Left ventricle myocardium inferior (tissue), 1 donor: ENCODE measurements around the gene DHH. TPM values are rescaled to one million over a fixed set of nuclear protein-coding genes. Genes with fewer than 3 reads are reported as not detected.
A peak's percentile ranks its signal among the peaks of the same experiment; 100 is the strongest.

ENCODE experiments used
- DNase-seq: peaks from one replicate; pipeline ENCODE4 v3.0.0-alpha.2; 2020
- H3K27ac ChIP-seq: fragments of 200-600 bp; replicated peaks from 2 replicates; pipeline ENCODE4 v1.8.0; 2021
- H3K27me3 ChIP-seq: fragments of 200-600 bp; 2 replicates; pipeline ENCODE4 v1.8.0; 2021; ENCODE audit warnings: low read depth
- H3K36me3 ChIP-seq: fragments of 200-600 bp; 2 replicates; pipeline ENCODE4 v1.8.0; 2021
- H3K4me1 ChIP-seq: fragments of 200-600 bp; 2 replicates; pipeline ENCODE4 v1.8.0; 2021
- H3K4me3 ChIP-seq: fragments of 200-600 bp; 2 replicates; pipeline ENCODE4 v1.8.0; 2021; ENCODE audit warnings: mild to moderate bottlenecking, moderate library complexity
- H3K9me3 ChIP-seq: fragments of 200-600 bp; replicated peaks from 2 replicates; pipeline ENCODE4 v1.8.0; 2021
- CTCF ChIP-seq: fragments of 200-600 bp; IDR thresholded peaks from 2 replicates; pipeline ENCODE4 v1.8.0; 2021; ENCODE audit warnings: antibody characterized with exemption, mild to moderate bottlenecking, borderline replicate concordance
- intact Hi-C: fragments of 100-400 bp; cut with micrococcal nuclease; formaldehyde crosslinking; loops from one replicate; pipeline ENCODE4 v1.11.0; 2022
- total RNA-seq: library from RNA; stranded (reverse); fragmentation: NEBNext Ultra II Directional; extraction: Animal tissue kit (Norgen Biotek cat#: 25700); gene quantifications from one replicate; pipeline ENCODE4 v1.2.1, GENCODE V29; 2021
- donor health status: DM: no; HTN: yes; CAD: no; lungs with severe emphysema.

DHH gene
- total RNA-seq, 1 donor from 2014 or later = 0.41 TPM

GRCh38 chr12:49038291-49038955 lies 56.2 kb downstream of the DHH start:
- H3K27me3 ChIP-seq = no peaks in the 10 kb centered on the region
- DNase-seq = no peak
- intact Hi-C loops = no loop called here
- no peak overlapping the region for H3K27ac ChIP-seq
- no peak overlapping the region for H3K4me3 ChIP-seq
- no peak for TF ChIP-seq CTCF
- H3K36me3 ChIP-seq = peaks cover 98% of the 10 kb centered on the region
- H3K4me1 ChIP-seq = peaks cover 23% of the 10 kb centered on the region
- H3K9me3 ChIP-seq = no peaks in the 10 kb centered on the region

GRCh38 chr12:49037947-49038237 lies 56.7 kb downstream of the DHH start:
- Histone ChIP-seq H3K9me3 (no peaks in the 10 kb centered on the region), H3K27me3 (no peaks in the 10 kb centered on the region), H3K4me3 (no peak overlapping the region), H3K4me1 (peaks cover 27% of the 10 kb centered on the region), H3K27ac (no peak overlapping the region), H3K36me3 (peaks cover 98% of the 10 kb centered on the region)
- no peak for DNase-seq
- intact Hi-C loops = no loop called here
- no peak for TF ChIP-seq CTCF

- Histone ChIP-seq H3K27ac (peak overlapping the region; percentile 6), H3K4me1 (peaks cover 30% of the 10 kb centered on the region), H3K27me3 (no peaks in the 10 kb centered on the region), H3K4me3 (no peak overlapping the region), H3K9me3 (no peaks in the 10 kb centered on the region), H3K36me3 (peaks cover 98% of the 10 kb centered on the region)
- no peak for DNase-seq
- TF ChIP-seq CTCF = no peak
- intact Hi-C loops = no loop called here
These were observed 57.3 kb downstream of the DHH start for GRCh38 chr12:49037111-49037946.

Other genes with a start within 250 kb of the DHH start
- gene DDX23, start 242.6 kb downstream of the DHH start, total RNA-seq = 36.6 TPM
- 0.47 TPM for gene RND1, start 228.9 kb downstream of the DHH start, total RNA-seq
- 4.3 TPM for gene FKBP11, start 169.3 kb downstream of the DHH start, total RNA-seq
- gene ARF3, start 137.3 kb downstream of the DHH start, total RNA-seq = 49.6 TPM
- gene WNT10B, start 123.1 kb downstream of the DHH start, total RNA-seq = 0.44 TPM
- gene WNT1, start 116.5 kb downstream of the DHH start, total RNA-seq = not detected
- 1.4 TPM for gene DDN, start 95.4 kb downstream of the DHH start, total RNA-seq
- gene PRKAG1, start 76.0 kb downstream of the DHH start, total RNA-seq = 104 TPM
- 38.5 TPM for gene KMT2D, start 34.0 kb downstream of the DHH start, total RNA-seq
- gene RHEBL1, start 24.8 kb downstream of the DHH start, total RNA-seq = not detected
- 27.5 TPM for gene LMBR1L, start 16.0 kb upstream of the DHH start, total RNA-seq
- 318 TPM for gene TUBA1B, start 36.6 kb upstream of the DHH start, total RNA-seq
- gene TUBA1A, start 94.3 kb upstream of the DHH start, total RNA-seq = 102 TPM
- 35.0 TPM for gene TUBA1C, start 170.3 kb upstream of the DHH start, total RNA-seq
- not detected for gene PRPH, start 200.3 kb upstream of the DHH start, total RNA-seq
- gene TROAP, start 228.5 kb upstream of the DHH start, total RNA-seq = 0.66 TPM
- not detected for gene C1QL4, start 242.4 kb upstream of the DHH start, total RNA-seq